K562 (cell line): Measurements from ENCODE around the gene TMCO4.

Source experiments
- CHD2 ChIP-seq: IDR thresholded peaks from 2 replicates; pipeline ENCODE4 v1.6.1; 2011; ENCODE audit warnings: low read depth, low read length
- CTCF ChIP-seq, 3 experiments: IDR thresholded peaks in 2 of 3; conservative IDR thresholded peaks in 1 of 3; 2 replicates each; pipeline ENCODE4 v1.5.1; 2011 to 2012; ENCODE audit warnings: low read length in 3 of 3, mild to moderate bottlenecking in 3 of 3, control low read depth in 2 of 3, improper control_type of control experiment in 1 of 3, inconsistent platforms in 1 of 3, low read depth in 1 of 3, mixed read lengths in 1 of 3, moderate library complexity in 1 of 3; ENCODE audit not compliant: insufficient read depth in 2 of 3
- EP300 ChIP-seq: IDR thresholded peaks from 2 replicates; pipeline ENCODE4 v1.6.1; 2012; ENCODE audit warnings: low read length, improper control_type of control experiment
- GTF2A2 ChIP-seq: IDR thresholded peaks from 2 replicates; pipeline ENCODE4 v1.6.1; 2016; ENCODE audit warnings: mild to moderate bottlenecking, missing genetic modification characterization, missing compliant biosample characterization
- KLF16 ChIP-seq: IDR thresholded peaks from 2 replicates; pipeline ENCODE4 v1.6.1; 2016; ENCODE audit warnings: antibody characterized with exemption
- POLR2AphosphoS5 ChIP-seq: IDR thresholded peaks from 2 replicates; pipeline ENCODE4 v1.6.1; 2011; ENCODE audit warnings: mild to moderate bottlenecking, low read depth, low read length, moderate library complexity; ENCODE audit not compliant: control insufficient read depth, insufficient read depth
- SETDB1 ChIP-seq: IDR thresholded peaks from one replicate; pipeline ENCODE4 v1.6.1; 2012; ENCODE audit warnings: low read length, control low read depth, inconsistent platforms
- ZNF274 ChIP-seq: IDR thresholded peaks from 2 replicates; pipeline ENCODE4 v1.6.1; 2011; ENCODE audit warnings: low read depth, mild to moderate bottlenecking, low read length, moderate library complexity, borderline replicate concordance
- ZNF644 ChIP-seq: fragments of 200-800 bp; sonication (Bioruptor generic); IDR thresholded peaks from 2 replicates; pipeline ENCODE4 v1.6.1; 2016; ENCODE audit warnings: low read depth, missing genetic modification characterization, missing compliant biosample characterization
- ZSCAN29 ChIP-seq: fragments of 450-650 bp; IDR thresholded peaks from 2 replicates; pipeline ENCODE4 v1.6.1; 2017

- TF ChIP-seq CHD2 (no peak), GTF2A2 (tag) (no peak), ZSCAN29 (no peak), ZNF644 (tag) (no peak), ZNF274 (no peak), POLR2AphosphoS5 (no peak), KLF16 (no peak), SETDB1 (no peak), EP300 (no peak), CTCF (IDR thresholded peaks at IDR 0.05 in 2 of 3, conservative IDR thresholded peaks at IDR 0.05 in 1 of 3; ENCODE audit: insufficient read depth in 2 of 3, low read depth in 1 of 3, low read length in 3 of 3) (no peak)
Measured at GRCh38 chr1:19708567-19709110, 91.1 kb downstream of the TMCO4 start.
